HG03342 (cell line): ENCODE data around the gene PRSS33.

ENCODE experiments used
- ATAC-seq: cut with Tn5 transposase; IDR thresholded peaks from one replicate; pipeline ENCODE4 v1.9.1; 2021; ENCODE audit warnings: mild to moderate bottlenecking, moderate library complexity; ENCODE audit not compliant: unreplicated experiment

PRSS33 gene

DNA sequence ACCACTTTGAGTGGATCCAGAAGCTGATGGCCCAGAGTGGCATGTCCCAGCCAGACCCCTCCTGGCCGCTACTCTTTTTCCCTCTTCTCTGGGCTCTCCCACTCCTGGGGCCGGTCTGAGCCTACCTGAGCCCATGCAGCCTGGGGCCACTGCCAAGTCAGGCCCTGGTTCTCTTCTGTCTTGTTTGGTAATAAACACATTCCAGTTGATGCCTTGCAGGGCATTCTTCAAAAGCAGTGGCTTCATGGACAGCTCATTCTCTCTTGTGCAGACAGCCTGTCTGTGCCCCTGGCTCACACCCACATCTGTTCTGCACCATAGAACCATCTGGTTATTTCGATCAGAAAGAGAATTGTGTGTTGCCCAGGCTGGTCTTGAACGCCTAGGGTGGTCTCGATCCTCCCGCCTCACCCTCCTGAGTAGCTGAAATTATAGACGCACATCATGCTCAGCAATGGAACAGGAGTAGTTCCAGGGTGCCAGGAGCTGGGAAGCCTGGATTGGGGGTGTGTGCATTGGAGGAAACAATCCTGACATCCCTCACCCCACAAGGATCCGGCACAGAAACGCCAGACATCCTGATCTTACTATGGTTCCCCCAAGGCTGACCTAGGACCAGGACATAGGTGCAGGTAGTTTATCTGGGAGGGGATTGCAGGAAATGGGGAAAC is 34.3 kb upstream of the PRSS33 start:
- ATAC-seq: no peak

GRCh38 chr16:2820836-2821486 is 33.6 kb upstream of the PRSS33 start:
- ATAC-seq: no peak

- no peak for ATAC-seq
Observed at GRCh38 chr16:2819939-2820835, 32.8 kb upstream of the PRSS33 start.

GRCh38 chr16:2819179-2819938 is 32.0 kb upstream of the PRSS33 start:
- no peak for ATAC-seq

DNA sequence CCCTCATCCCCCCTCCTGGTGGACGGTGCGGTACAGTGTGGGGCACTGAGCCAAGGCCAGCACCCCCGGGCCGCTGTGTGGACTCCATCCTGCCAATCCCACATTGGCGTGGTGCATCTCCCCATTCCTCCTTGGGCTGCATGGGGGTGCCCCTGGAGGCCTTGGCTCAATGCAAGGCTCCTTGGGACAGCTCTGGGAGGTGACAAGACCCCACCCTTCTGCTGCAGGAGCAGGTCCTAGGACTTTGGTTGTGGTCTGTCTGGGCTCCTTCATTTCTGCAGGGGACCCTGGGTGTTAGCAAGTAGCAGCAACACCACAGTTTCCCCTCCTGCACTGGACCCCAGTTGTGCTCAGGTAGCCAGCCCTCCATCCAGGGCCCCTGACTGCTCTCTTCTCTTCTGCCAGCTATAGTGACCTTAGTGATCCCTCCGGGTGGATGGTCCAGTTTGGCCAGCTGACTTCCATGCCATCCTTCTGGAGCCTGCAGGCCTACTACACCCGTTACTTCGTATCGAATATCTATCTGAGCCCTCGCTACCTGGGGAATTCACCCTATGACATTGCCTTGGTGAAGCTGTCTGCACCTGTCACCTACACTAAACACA is 31.0 kb upstream of the PRSS33 start:
- no peak for ATAC-seq

- no peak for ATAC-seq
Observed at GRCh38 chr16:2817340-2818271, 30.2 kb upstream of the PRSS33 start.

DNA sequence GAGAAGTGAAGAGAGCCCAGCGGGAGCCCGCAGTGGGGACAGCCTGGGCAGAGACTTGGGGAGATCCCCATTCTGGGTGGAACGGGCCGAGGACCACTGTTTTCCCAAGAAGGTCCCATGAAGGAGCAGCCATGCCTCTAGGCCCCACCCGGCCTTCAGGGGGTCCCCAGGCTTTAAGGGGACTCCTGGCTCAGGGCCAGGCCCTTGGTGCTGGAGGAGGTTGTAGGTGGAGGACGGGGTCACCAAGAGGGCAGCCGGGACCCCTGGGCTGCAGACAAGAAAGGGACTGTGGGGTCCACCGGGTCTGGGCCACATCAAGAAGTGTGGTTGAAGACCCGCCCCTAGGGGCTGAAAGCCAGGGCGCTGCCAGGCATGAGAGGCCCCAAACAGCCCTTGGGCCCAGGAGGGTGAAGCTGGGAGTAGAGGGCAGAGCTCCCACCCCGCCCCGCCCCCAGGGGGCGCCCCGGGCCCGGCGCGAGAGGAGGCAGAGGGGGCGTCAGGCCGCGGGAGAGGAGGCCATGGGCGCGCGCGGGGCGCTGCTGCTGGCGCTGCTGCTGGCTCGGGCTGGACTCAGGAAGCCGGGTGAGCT is 29.5 kb upstream of the PRSS33 start, which contains the start of gene PRSS21:
PRSS21 (plus strand) TSS at position 487 of the 589 bp plus-strand sequence; CDS start at position 519, 32 bp downstream.
- no peak for ATAC-seq

DNA sequence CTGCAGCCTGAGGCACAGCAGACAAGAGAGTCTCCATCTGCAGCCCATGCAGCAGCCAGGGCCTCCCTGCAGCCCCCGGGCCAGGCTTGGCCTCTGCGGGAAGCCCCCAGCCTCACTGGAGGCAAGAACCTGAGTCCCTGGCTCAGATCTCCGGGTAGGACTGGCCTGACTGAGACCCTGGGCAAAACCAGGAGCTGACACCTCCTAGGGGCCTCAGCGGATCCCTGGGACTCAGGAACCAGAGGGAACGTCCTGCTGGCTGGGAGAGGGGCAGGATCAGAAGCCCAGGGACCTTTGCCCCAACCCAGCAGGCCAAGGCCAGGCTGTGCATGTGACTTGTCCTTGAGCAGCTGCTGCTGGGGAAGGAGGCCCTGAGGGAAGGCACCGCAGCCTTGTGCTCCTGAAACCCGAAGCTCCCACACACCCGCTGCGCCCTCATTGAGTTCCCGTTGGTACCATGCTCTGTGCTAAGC is 28.0 kb upstream of the PRSS33 start:
- ATAC-seq: no peak

- no peak for ATAC-seq
Observed at GRCh38 chr16:2814551-2815298, 27.4 kb upstream of the PRSS33 start.

GRCh38 chr16:2813771-2814221 is 26.4 kb upstream of the PRSS33 start:
- ATAC-seq: no peak

GRCh38 chr16:2811703-2812471 is 24.5 kb upstream of the PRSS33 start:
- ATAC-seq: no peak

DNA sequence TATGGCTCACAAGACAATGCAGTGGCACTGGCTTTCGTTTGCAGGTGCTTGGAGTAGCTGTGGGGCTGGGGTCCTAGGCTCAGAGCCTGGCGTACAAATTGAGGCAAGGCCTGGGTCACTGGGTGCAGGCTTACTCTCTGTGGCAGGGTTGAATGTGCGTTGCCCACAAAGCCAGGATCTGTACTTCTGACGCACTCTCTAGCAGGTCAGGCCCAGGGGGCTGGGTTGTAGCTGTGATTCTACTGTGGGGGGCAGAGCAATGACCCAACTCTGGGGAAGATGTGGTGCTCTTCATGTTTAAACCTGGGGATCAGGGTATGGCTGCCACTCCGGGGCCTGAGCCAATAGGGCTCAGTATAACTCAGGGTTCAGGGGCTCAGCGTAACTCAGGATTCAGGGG is 23.3 kb upstream of the PRSS33 start:
- no peak for ATAC-seq

DNA sequence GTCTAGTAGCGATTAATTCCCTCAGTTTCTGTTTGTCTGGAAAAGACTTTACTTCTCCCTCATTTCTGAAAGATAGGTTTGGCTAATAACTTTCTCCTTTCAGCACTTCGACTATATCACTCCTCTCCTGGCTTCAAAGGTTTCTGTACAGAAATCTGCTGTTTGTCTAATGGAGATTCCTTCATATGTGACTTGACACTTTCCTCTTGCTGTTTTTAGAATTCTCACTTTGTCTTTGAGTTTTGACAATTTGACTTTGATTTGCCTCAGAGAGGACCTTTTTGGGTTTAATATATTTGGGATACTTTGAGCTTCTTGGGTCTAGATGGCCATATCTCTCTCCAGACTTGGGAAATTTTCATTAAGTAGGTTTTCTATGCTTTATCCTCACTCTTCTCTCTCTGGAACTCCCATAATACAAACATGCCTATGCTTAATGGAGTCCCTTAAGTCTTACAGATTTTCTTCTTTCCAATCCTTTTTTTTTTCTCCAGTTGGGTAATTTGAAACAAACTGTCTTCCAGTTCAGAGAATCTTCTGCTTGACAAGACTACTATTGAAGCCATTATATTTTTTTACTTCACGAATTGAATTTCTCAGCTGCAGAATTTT is 21.9 kb upstream of the PRSS33 start:
- ATAC-seq: no peak

- no peak for ATAC-seq
Observed at GRCh38 chr16:2808181-2808580, 20.8 kb upstream of the PRSS33 start.

GRCh38 chr16:2806286-2806685 is 18.9 kb upstream of the PRSS33 start:
- ATAC-seq: no peak

GRCh38 chr16:2804728-2805127 is 17.4 kb upstream of the PRSS33 start:
- ATAC-seq: no peak
